ENCODE data around the gene C10orf67.

The C10orf67 gene

GRCh38 chr10:23199768-23200511 is 144.7 kb downstream of the C10orf67 start:
- DNase-seq (ENCODE audit: low read depth in 2 of 2, low spot score in 1 of 2): no peak

- DNase-seq (ENCODE audit: low read depth in 2 of 2, low spot score in 1 of 2): no peak
These were observed 145.4 kb downstream of the C10orf67 start for GRCh38 chr10:23198940-23199767.

- DNase-seq (ENCODE audit: low read depth in 2 of 2, low spot score in 1 of 2): no peak
These were observed 146.0 kb downstream of the C10orf67 start for GRCh38 chr10:23198610-23198939.

GRCh38 chr10:23197416-23197861 is 147.2 kb downstream of the C10orf67 start:
- no peak for DNase-seq (ENCODE audit: low read depth in 2 of 2, low spot score in 1 of 2)

- DNase-seq (ENCODE audit: low read depth in 2 of 2, low spot score in 1 of 2): no peak
These were observed 147.7 kb downstream of the C10orf67 start for GRCh38 chr10:23196915-23197314.

- no peak for DNase-seq (ENCODE audit: low read depth in 2 of 2, low spot score in 1 of 2)
These were observed 148.6 kb downstream of the C10orf67 start for GRCh38 chr10:23195846-23196600.

GRCh38 chr10:23194966-23195845 is 149.4 kb downstream of the C10orf67 start:
- DNase-seq (ENCODE audit: low read depth in 2 of 2, low spot score in 1 of 2): no peak

- no peak for DNase-seq (ENCODE audit: low read depth in 2 of 2, low spot score in 1 of 2)
These were observed 150.1 kb downstream of the C10orf67 start for GRCh38 chr10:23194471-23194965.

GRCh38 chr10:23193435-23194074 is 151.0 kb downstream of the C10orf67 start:
- no peak for DNase-seq (ENCODE audit: low read depth in 2 of 2, low spot score in 1 of 2)

GRCh38 chr10:23192712-23193434 is 151.7 kb downstream of the C10orf67 start:
- DNase-seq (ENCODE audit: low read depth in 2 of 2, low spot score in 1 of 2): no peak

- DNase-seq (ENCODE audit: low read depth in 2 of 2, low spot score in 1 of 2): no peak
These were observed 152.6 kb downstream of the C10orf67 start, which contains the start of gene PTF1A for GRCh38 chr10:23191764-23192711. Gene PTF1A (plus strand): TSS chr10:23192312. CDS start chr10:23192531, 219 bp downstream.

- DNase-seq (ENCODE audit: low read depth in 2 of 2, low spot score in 1 of 2): no peak
These were observed 153.5 kb downstream of the C10orf67 start for GRCh38 chr10:23190872-23191763.

GRCh38 chr10:23189024-23189423 is 155.6 kb downstream of the C10orf67 start:
- no peak for DNase-seq (ENCODE audit: low read depth in 2 of 2, low spot score in 1 of 2)

GRCh38 chr10:23187155-23187554 is 157.4 kb downstream of the C10orf67 start:
- DNase-seq (ENCODE audit: low read depth in 2 of 2, low spot score in 1 of 2): no peak

- DNase-seq (ENCODE audit: low read depth in 2 of 2, low spot score in 1 of 2): no peak
These were observed 157.9 kb downstream of the C10orf67 start for GRCh38 chr10:23186697-23187096.

- no peak for DNase-seq (ENCODE audit: low read depth in 2 of 2, low spot score in 1 of 2)
These were observed 158.4 kb downstream of the C10orf67 start for GRCh38 chr10:23186178-23186577.

- DNase-seq (ENCODE audit: low read depth in 2 of 2, low spot score in 1 of 2): no peak
These were observed 169.6 kb downstream of the C10orf67 start for GRCh38 chr10:23174977-23175512.

All from stimulated activated CD8-positive, alpha-beta memory T cell treated with anti-CD3 and anti-CD28 coated beads, Interleukin-4, amount 100 ng/mL, for 1 hour (primary cell).